ENCODE data around the gene CLIP4.
A peak's percentile ranks its signal among the peaks of the same experiment; 100 is the strongest.

Gene CLIP4

DNA sequence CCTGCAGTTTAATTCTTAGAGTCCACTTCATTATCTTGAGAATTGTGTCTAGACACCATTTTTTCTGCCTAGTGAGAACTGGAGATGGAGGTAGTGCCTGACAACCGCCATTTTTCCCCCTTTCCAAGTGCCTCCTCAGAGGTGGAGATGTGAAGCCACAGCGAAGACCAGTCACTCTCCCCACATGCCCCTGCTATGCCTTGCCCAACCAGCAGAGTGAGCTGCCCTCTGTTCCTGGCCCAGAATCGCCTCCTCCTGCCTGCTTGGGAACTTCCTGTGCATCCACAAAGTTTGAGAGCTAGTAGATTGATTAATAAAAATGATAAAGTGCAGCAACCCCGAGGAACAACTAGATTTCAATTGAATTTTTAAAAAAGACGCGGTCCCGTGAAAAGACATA lies 123.3 kb downstream of the CLIP4 start:
- H3K27me3 ChIP-seq (ENCODE audit: insufficient read depth, low read depth): no peaks in the 10 kb centered on the region
- H3K27ac ChIP-seq: no peak overlapping the region
- no peaks in the 10 kb centered on the region for H3K79me2 ChIP-seq (ENCODE audit: insufficient read depth, low read depth)
- no peak overlapping the region for H3K4me3 ChIP-seq (IDR thresholded peaks at IDR 0.05; ENCODE audit: insufficient read depth, low read depth, low read length)
- H3K36me3 ChIP-seq (ENCODE audit: insufficient read depth): no peaks in the 10 kb centered on the region
- no peaks in the 10 kb centered on the region for H4K20me1 ChIP-seq (ENCODE audit: insufficient read depth)
- H3K9ac ChIP-seq: no peak overlapping the region
- no peak overlapping the region for H3K4me2 ChIP-seq
- H3K4me1 ChIP-seq (ENCODE audit: low read depth, poor library complexity, severe bottlenecking): no peaks in the 10 kb centered on the region
- TF ChIP-seq, protein P1, sequence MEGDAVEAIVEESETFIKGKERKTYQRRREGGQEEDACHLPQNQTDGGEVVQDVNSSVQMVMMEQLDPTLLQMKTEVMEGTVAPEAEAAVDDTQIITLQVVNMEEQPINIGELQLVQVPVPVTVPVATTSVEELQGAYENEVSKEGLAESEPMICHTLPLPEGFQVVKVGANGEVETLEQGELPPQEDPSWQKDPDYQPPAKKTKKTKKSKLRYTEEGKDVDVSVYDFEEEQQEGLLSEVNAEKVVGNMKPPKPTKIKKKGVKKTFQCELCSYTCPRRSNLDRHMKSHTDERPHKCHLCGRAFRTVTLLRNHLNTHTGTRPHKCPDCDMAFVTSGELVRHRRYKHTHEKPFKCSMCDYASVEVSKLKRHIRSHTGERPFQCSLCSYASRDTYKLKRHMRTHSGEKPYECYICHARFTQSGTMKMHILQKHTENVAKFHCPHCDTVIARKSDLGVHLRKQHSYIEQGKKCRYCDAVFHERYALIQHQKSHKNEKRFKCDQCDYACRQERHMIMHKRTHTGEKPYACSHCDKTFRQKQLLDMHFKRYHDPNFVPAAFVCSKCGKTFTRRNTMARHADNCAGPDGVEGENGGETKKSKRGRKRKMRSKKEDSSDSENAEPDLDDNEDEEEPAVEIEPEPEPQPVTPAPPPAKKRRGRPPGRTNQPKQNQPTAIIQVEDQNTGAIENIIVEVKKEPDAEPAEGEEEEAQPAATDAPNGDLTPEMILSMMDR (conservative IDR thresholded peaks at IDR 0.05; ENCODE audit: low read depth, low read length): peak; percentile 43
- no peak overlapping the region for H2AFZ ChIP-seq (ENCODE audit: low read depth)

All from KMS-11 (cell line).